Lung (tissue), 12 donors: ENCODE data around the gene POR. TPM values are rescaled to one million over a fixed set of nuclear protein-coding genes. Genes with fewer than 3 reads are reported as not detected.
"Not testable (repeated sequence)": the region's sequence is repeated elsewhere in the genome, so short reads cannot be mapped to it uniquely, and the experiment has no call there.

Experiments
- ATAC-seq: fragments of 200-7000 bp; cut with Tn5 transposase; one replicate; pipeline ENCODE4 v1.9.1; 2020; ENCODE audit warnings: moderate number of reproducible peaks; ENCODE audit not compliant: insufficient read depth, low FRiP score
- DNase-seq, 3 donors: peaks; one replicate each; pipeline ENCODE4 v3.0.0-alpha.2; 2013 to 2017
- H3K27ac ChIP-seq, 2 donors: one replicate each; pipeline ENCODE4 v1.5.1; 2013; ENCODE audit warnings: mild to moderate bottlenecking in 2 of 2, moderate library complexity in 2 of 2, control low read depth in 1 of 2, inconsistent platforms in 1 of 2, low read depth in 1 of 2, low read length in 1 of 2
- H3K27me3 ChIP-seq, 3 donors: one replicate each; pipeline ENCODE4 v1.5.1; 2013; ENCODE audit warnings: low read length in 2 of 3; ENCODE audit not compliant: control insufficient read depth in 3 of 3, insufficient read depth in 3 of 3
- H3K36me3 ChIP-seq, 4 donors: one replicate each; pipeline ENCODE4 v1.5.1; 2013; ENCODE audit warnings: low read length in 4 of 4, mild to moderate bottlenecking in 1 of 4, moderate library complexity in 1 of 4; ENCODE audit not compliant: control insufficient read depth in 4 of 4, insufficient read depth in 4 of 4
- H3K4me1 ChIP-seq, 5 donors: one replicate each; pipeline ENCODE4 v1.5.1; 2013; ENCODE audit warnings: low read length in 5 of 5, mild to moderate bottlenecking in 2 of 5, moderate library complexity in 1 of 5; ENCODE audit not compliant: control insufficient read depth in 5 of 5, insufficient read depth in 5 of 5
- H3K4me3 ChIP-seq: one replicate; pipeline ENCODE4 v1.5.1; 2013; ENCODE audit warnings: mild to moderate bottlenecking, control low read depth, moderate library complexity
- H3K9ac ChIP-seq, 2 donors: one replicate each; pipeline ENCODE4 v1.5.1; 2013; ENCODE audit warnings: low read length in 2 of 2, control low read depth in 1 of 2; ENCODE audit not compliant: insufficient read depth in 1 of 2
- H3K9me3 ChIP-seq, 4 donors: one replicate each; pipeline ENCODE4 v1.5.1; 2013; ENCODE audit warnings: low read length in 3 of 4, mild to moderate bottlenecking in 1 of 4, moderate library complexity in 1 of 4; ENCODE audit not compliant: control insufficient read depth in 4 of 4, insufficient read depth in 3 of 4
- CTCF ChIP-seq: IDR thresholded peaks from 2 replicates; pipeline ENCODE4 v1.5.1; 2012; ENCODE audit warnings: mild to moderate bottlenecking; ENCODE audit errors: control extremely low read depth, extremely low read depth
- WGBS, 2 donors: extraction: QIAGEN DNeasy Blood & Tissue Kit; methylation state at CpG; one replicate each; pipeline ENCODE4 v1.1.7; 2013; 5-methylcytosine and 5-hydroxymethylcytosine counted together
- polyA plus RNA-seq, 2 donors: library from polyadenylated mRNA; stranded (reverse); fragments of 200-250 nt; gene quantifications; one replicate each; pipeline ENCODE4 v1.2.1, GENCODE V29; 2013
- total RNA-seq, 2 donors: library from RNA; depleted of rRNA in 1 of 2; stranded (reverse); fragments of >200 nt in 1 of 2; gene quantifications; one replicate each; pipeline ENCODE4 v1.2.1, GENCODE V29; 2014 to 2021
- donor health status: control.
- donor health status: control.
- donor health status: Bipolar disorder and iron deficiency.
- donor health status: healthy.
- donor health status: DM: yes; HTN: yes; CAD: no.

Gene POR
- total and polyA plus RNA-seq, 4 donors = 111 to 305 (median 264) TPM

GRCh38 chr7:76020031-76020714 lies 105.2 kb downstream of the POR start:
- H3K4me1 ChIP-seq = peaks cover 0 to 6% (median 0%) of the 10 kb centered on the region in 5 donors
- TF ChIP-seq CTCF = peak; percentile 85
- WGBS, 2 donors = 45 to 47% methylated on average over 6 of the region's 6 CpGs
- H3K27me3 ChIP-seq = no peaks in the 10 kb centered on the region
- H3K9ac ChIP-seq = no peak overlapping the region
- H3K36me3 ChIP-seq = peaks cover 6 to 13% (median 10%) of the 10 kb centered on the region in 4 donors
- no peaks in the 10 kb centered on the region for H3K9me3 ChIP-seq
- ATAC-seq (peak; percentile 75), DNase-seq (peak; percentile 60 to 72 (median 68))
- no peak overlapping the region for H3K27ac ChIP-seq
- no peak overlapping the region for H3K4me3 ChIP-seq

GRCh38 chr7:76022026-76022780 lies 107.2 kb downstream of the POR start:
- no peak for ATAC-seq
- Histone ChIP-seq H3K36me3 (peaks cover 6 to 13% (median 8%) of the 10 kb centered on the region in 4 donors), H3K4me3 (no peak overlapping the region), H3K9ac (no peak overlapping the region), H3K27me3 (no peaks in the 10 kb centered on the region), H3K4me1 (peaks cover 0 to 6% (median 0%) of the 10 kb centered on the region in 5 donors), H3K27ac (no peak overlapping the region), H3K9me3 (no peaks in the 10 kb centered on the region)
- TF ChIP-seq CTCF = no peak
- DNase-seq = no peak
- WGBS, 2 donors = 72 to 92% methylated on average over 7 of the region's 7 CpGs

- ATAC-seq (peak; percentile 53), DNase-seq (peak in 1 of 3 donors; percentile 25)
- no peak overlapping the region for H3K27ac ChIP-seq
- no peak overlapping the region for H3K4me3 ChIP-seq
- peaks cover 0 to 6% (median 0%) of the 10 kb centered on the region in 5 donors for H3K4me1 ChIP-seq
- no peaks in the 10 kb centered on the region for H3K27me3 ChIP-seq
- H3K9me3 ChIP-seq = no peaks in the 10 kb centered on the region
- H3K9ac ChIP-seq = no peak overlapping the region
- no peak for TF ChIP-seq CTCF
- peaks cover 6 to 13% (median 8%) of the 10 kb centered on the region in 4 donors for H3K36me3 ChIP-seq
- 19 to 41% methylated on average over 4 of the region's 4 CpGs for WGBS, 2 donors
Measured at GRCh38 chr7:76023002-76023401, 108.0 kb downstream of the POR start.

- ATAC-seq = not testable (repeated sequence)
Measured at GRCh38 chr7:76029682-76030081, 114.7 kb downstream of the POR start.

More at GRCh38 chr7:76029682-76030081, 114.7 kb downstream of the POR start:
- not testable (repeated sequence) for H3K9ac ChIP-seq, H3K27ac ChIP-seq, H3K27me3 ChIP-seq, H3K4me1 ChIP-seq, DNase-seq, H3K36me3 ChIP-seq, H3K9me3 ChIP-seq, H3K4me3 ChIP-seq
- WGBS, 2 donors = 97 to 98% methylated on average over 7 of the region's 7 CpGs
